GM23338 (cell line): ENCODE data around the gene MDN1. TPM values are rescaled to one million over a fixed set of nuclear protein-coding genes. Genes with fewer than 3 reads are reported as not detected.

Experiments
- ATAC-seq: fragments of 200-7000 bp; cut with Tn5 transposase; 3 replicates; pipeline ENCODE4 v1.9.1; 2020
- DNase-seq: peaks from one replicate; pipeline ENCODE4 v3.0.0-alpha.2; 2015; ENCODE audit warnings: low spot score
- H2AFZ ChIP-seq: fragments of 200-600 bp; sonication (generic); 2 replicates; pipeline ENCODE4 v1.8.0; 2016; ENCODE audit warnings: antibody characterized with exemption, mild to moderate bottlenecking, moderate library complexity
- H3F3A ChIP-seq: fragments of 200-600 bp; sonication (generic); replicated peaks from 2 replicates; pipeline ENCODE4 v1.8.0; 2017; ENCODE audit warnings: antibody characterized with exemption, mixed run types, low read depth
- H3K27ac ChIP-seq: fragments of 200-600 bp; sonication (generic); 2 replicates; pipeline ENCODE4 v1.6.1; 2016; ENCODE audit warnings: low read depth
- H3K27me3 ChIP-seq: fragments of 200-600 bp; sonication (generic); 2 replicates; pipeline ENCODE4 v1.8.0; 2016; ENCODE audit warnings: mild to moderate bottlenecking, mixed run types, moderate library complexity; ENCODE audit not compliant: insufficient read depth
- H3K36me3 ChIP-seq: fragments of 200-600 bp; sonication (generic); 2 replicates; pipeline ENCODE4 v1.8.0; 2016; ENCODE audit warnings: mild to moderate bottlenecking; ENCODE audit not compliant: insufficient read depth
- H3K4me1 ChIP-seq: fragments of 200-600 bp; sonication (generic); 2 replicates; pipeline ENCODE4 v1.8.0; 2016; ENCODE audit warnings: mild to moderate bottlenecking, moderate library complexity; ENCODE audit not compliant: insufficient read depth
- H3K4me2 ChIP-seq: fragments of 200-600 bp; sonication (generic); 2 replicates; pipeline ENCODE4 v1.7.1; 2017; ENCODE audit warnings: mixed run types
- H3K4me3 ChIP-seq: fragments of 200-600 bp; sonication (generic); 2 replicates; pipeline ENCODE4 v1.6.1; 2016; ENCODE audit warnings: mixed run types
- H3K79me2 ChIP-seq: fragments of 200-600 bp; sonication (generic); replicated peaks from 2 replicates; pipeline ENCODE4 v1.8.0; 2017; ENCODE audit warnings: mild to moderate bottlenecking; ENCODE audit not compliant: insufficient read depth
- H3K9me2 ChIP-seq: fragments of 200-600 bp; sonication (generic); 2 replicates; pipeline ENCODE4 v1.8.0; 2017; ENCODE audit not compliant: insufficient read depth
- H4K20me1 ChIP-seq: fragments of 200-600 bp; sonication (generic); replicated peaks from 2 replicates; pipeline ENCODE4 v1.8.0; 2017; ENCODE audit warnings: mild to moderate bottlenecking; ENCODE audit not compliant: insufficient read depth
- H3K27ac Mint-ChIP-seq: 2 replicates; pipeline ENCODE4 v1.8.0; 2020; ENCODE audit warnings: inconsistent platforms, mild to moderate bottlenecking, moderate library complexity, mixed read lengths
- H3K27me3 Mint-ChIP-seq: 3 replicates; pipeline ENCODE4 v1.8.0; 2022; ENCODE audit warnings: low read depth, mild to moderate bottlenecking, moderate library complexity, mixed read lengths, inconsistent platforms; ENCODE audit not compliant: insufficient read depth, poor library complexity
- H3K36me3 Mint-ChIP-seq: 3 replicates; pipeline ENCODE4 v1.8.0; 2021; ENCODE audit warnings: low read depth, mild to moderate bottlenecking, inconsistent platforms, moderate library complexity, mixed read lengths
- H3K4me1 Mint-ChIP-seq: 3 replicates; pipeline ENCODE4 v1.8.0; 2020; ENCODE audit warnings: mild to moderate bottlenecking, inconsistent platforms, mixed read lengths
- H3K4me3 Mint-ChIP-seq: 3 replicates; pipeline ENCODE4 v1.8.0; 2021; ENCODE audit warnings: moderate library complexity, mild to moderate bottlenecking, inconsistent platforms, mixed read lengths
- H3K9me3 Mint-ChIP-seq: 3 replicates; pipeline ENCODE4 v1.8.0; 2020; ENCODE audit warnings: moderate library complexity, mild to moderate bottlenecking, inconsistent platforms, mixed read lengths
- CREB1 ChIP-seq: fragments of 250-450 bp; sonication (Bioruptor Pico); IDR thresholded peaks from 2 replicates; pipeline ENCODE4 v1.5.0; 2020; ENCODE audit warnings: low read depth, mild to moderate bottlenecking, moderate library complexity
- CTCF ChIP-seq, 2 experiments: fragments of 200-600 bp in 1 of 2; sonication (generic) in 1 of 2; conservative IDR thresholded peaks; 2 replicates each; pipeline versions ENCODE4 v1.5.1 to v1.6.1; 2016 to 2017; ENCODE audit warnings: antibody characterized with exemption in 2 of 2, low read depth in 2 of 2, mild to moderate bottlenecking in 2 of 2, moderate library complexity in 1 of 2
- ETS1 ChIP-seq: IDR thresholded peaks from 2 replicates; pipeline ENCODE4 v1.6.1; 2016; ENCODE audit warnings: antibody characterized with exemption
- EZH2 ChIP-seq: fragments of 200-600 bp; sonication (generic); IDR thresholded peaks from one replicate; pipeline ENCODE4 v1.8.0; 2017; ENCODE audit warnings: antibody characterized with exemption, mild to moderate bottlenecking, low read depth; ENCODE audit not compliant: unreplicated experiment
- EZH2phosphoT487 ChIP-seq: fragments of 200-600 bp; sonication (generic); IDR thresholded peaks from one replicate; pipeline ENCODE4 v1.8.1; 2018; ENCODE audit warnings: antibody characterized with exemption; ENCODE audit not compliant: unreplicated experiment
- JUNB ChIP-seq: IDR thresholded peaks from one replicate; pipeline ENCODE4 v1.6.1; 2016; ENCODE audit warnings: antibody characterized with exemption; ENCODE audit not compliant: unreplicated experiment
- NANOG ChIP-seq: IDR thresholded peaks from 2 replicates; pipeline ENCODE4 v1.6.1; 2016; ENCODE audit warnings: antibody characterized with exemption, borderline replicate concordance
- POLR2AphosphoS5 ChIP-seq: IDR thresholded peaks from 2 replicates; pipeline ENCODE4 v1.6.1; 2016; ENCODE audit warnings: antibody characterized with exemption, low read depth
- REST ChIP-seq: IDR thresholded peaks from one replicate; pipeline ENCODE4 v1.6.1; 2018; ENCODE audit warnings: antibody characterized with exemption; ENCODE audit not compliant: unreplicated experiment
- STAT1 ChIP-seq: IDR thresholded peaks from one replicate; pipeline ENCODE4 v1.6.1; 2016; ENCODE audit warnings: antibody characterized with exemption; ENCODE audit not compliant: unreplicated experiment
- ZNF114 ChIP-seq: fragments of 250-450 bp; sonication (Bioruptor Pico); IDR thresholded peaks from 2 replicates; pipeline ENCODE4 v1.5.0; 2020; ENCODE audit warnings: mild to moderate bottlenecking, moderate library complexity
- ZNF331 ChIP-seq: fragments of 250-450 bp; sonication (Bioruptor Pico); IDR thresholded peaks from 2 replicates; pipeline ENCODE4 v1.5.0; 2020; ENCODE audit warnings: low read depth, mild to moderate bottlenecking, moderate library complexity
- ZNF462 ChIP-seq: fragments of 250-450 bp; sonication (Bioruptor Pico); IDR thresholded peaks from 2 replicates; pipeline ENCODE4 v1.5.0; 2020; ENCODE audit warnings: mild to moderate bottlenecking, moderate library complexity
- polyA plus RNA-seq: library from polyadenylated mRNA; unstranded; fragments of >200 nt; fragmentation: Nextera tagmentation; extraction: Ambion mirVana; gene quantifications from 2 replicates; pipeline ENCODE4 v1.2.1, GENCODE V29; 2016
- total RNA-seq: library from RNA; depleted of rRNA; stranded (reverse); fragments of >200 nt; shearing (Covaris generic); gene quantifications from 2 replicates; pipeline ENCODE4 v1.2.3, GENCODE V29; 2014

The MDN1 gene
- total and polyA plus RNA-seq, 2 experiments from 2014 or later = 165 to 217 TPM

- TF ChIP-seq NANOG (no peak), JUNB (no peak), ZNF462 (CRISPR knock-in tag) (no peak), ETS1 (no peak), CTCF (conservative IDR thresholded peaks at IDR 0.05; ENCODE audit: low read depth in 2 of 2) (no peak), EZH2 (no peak), REST (no peak), POLR2AphosphoS5 (no peak), ZNF114 (CRISPR knock-in tag) (no peak), EZH2phosphoT487 (no peak), STAT1 (no peak), ZNF331 (CRISPR knock-in tag) (no peak), CREB1 (CRISPR knock-in tag) (no peak)
- Mint-ChIP-seq H3K27me3 (peaks cover 8% of the 10 kb centered on the region), H3K4me1 (peaks cover 19% of the 10 kb centered on the region), H3K36me3 (peaks cover 82% of the 10 kb centered on the region), H3K27ac (peak overlapping the region; percentile 61; the same call in 1 of the 2 replicates), H3K9me3 (no peaks in the 10 kb centered on the region), H3K4me3 (no peak overlapping the region)
- Histone ChIP-seq H3K4me1 (peaks cover under 1% of the 10 kb centered on the region; the same call in 1 of the 2 replicates), H3K27me3 (no peaks in the 10 kb centered on the region), H3F3A (no peaks in the 10 kb centered on the region; the same call in 1 of the 2 replicates), H3K27ac (no peak overlapping the region; the same call in 1 of the 2 replicates), H3K9me2 (no peaks in the 10 kb centered on the region), H3K36me3 (peaks cover 65% of the 10 kb centered on the region), H3K4me2 (no peak overlapping the region), H3K4me3 (no peak overlapping the region), H4K20me1 (peaks cover 45% of the 10 kb centered on the region), H2AFZ (no peak overlapping the region), H3K79me2 (peaks cover 95% of the 10 kb centered on the region)
- no peak for DNase-seq
- peak; percentile 58 for ATAC-seq
Measured at GRCh38 chr6:89793586-89793985, 26.0 kb downstream of the MDN1 start.
